OCI-LY1 (cell line): Measurements from ENCODE around the gene LST1.

ENCODE experiments used
- H2AFZ ChIP-seq: fragments of 200-600 bp; sonication (generic), shearing (Covaris generic); 2 replicates; pipeline ENCODE4 v1.6.0; 2014; ENCODE audit warnings: antibody characterized with exemption, mild to moderate bottlenecking, low read length
- H3F3A ChIP-seq: fragments of 200-600 bp; sonication (generic), shearing (Covaris generic); 2 replicates; pipeline ENCODE4 v1.6.0; 2014; ENCODE audit warnings: mild to moderate bottlenecking, antibody characterized with exemption, low read length, moderate library complexity; ENCODE audit not compliant: insufficient read depth
- H3K27ac ChIP-seq: fragments of 200-600 bp; sonication (generic); 2 replicates; pipeline ENCODE4 v1.5.1; 2014; ENCODE audit warnings: low read length, mixed run types, mild to moderate bottlenecking, low read depth; ENCODE audit not compliant: poor library complexity, severe bottlenecking
- H3K27me3 ChIP-seq: fragments of 200-600 bp; sonication (generic); 2 replicates; pipeline ENCODE4 v1.6.0; 2014; ENCODE audit warnings: antibody characterized with exemption, mild to moderate bottlenecking, low read length, moderate library complexity; ENCODE audit not compliant: insufficient read depth
- H3K36me3 ChIP-seq: fragments of 200-600 bp; sonication (generic); 2 replicates; pipeline ENCODE4 v1.6.1; 2014; ENCODE audit warnings: mild to moderate bottlenecking, antibody characterized with exemption, low read length, moderate library complexity, mixed read lengths; ENCODE audit not compliant: insufficient read depth
- H3K4me1 ChIP-seq: fragments of 200-600 bp; sonication (generic); 2 replicates; pipeline ENCODE4 v1.5.1; 2014; ENCODE audit warnings: mild to moderate bottlenecking, low read length, moderate library complexity; ENCODE audit not compliant: insufficient read depth, severe bottlenecking
- H3K4me2 ChIP-seq: fragments of 200-600 bp; sonication (generic), shearing (Covaris generic); 2 replicates; pipeline ENCODE4 v1.6.1; 2014; ENCODE audit warnings: low read length
- H3K4me3 ChIP-seq: fragments of 200-600 bp; sonication (generic); 2 replicates; pipeline ENCODE4 v1.5.1; 2014; ENCODE audit warnings: low read length, low read depth, mild to moderate bottlenecking, mixed read lengths; ENCODE audit not compliant: poor library complexity, severe bottlenecking
- H3K79me2 ChIP-seq: fragments of 200-600 bp; shearing (Covaris generic); 2 replicates; pipeline ENCODE4 v1.6.1; 2016; ENCODE audit warnings: mixed run types, low read length, mixed read lengths; ENCODE audit not compliant: insufficient read depth
- H3K9ac ChIP-seq: fragments of 200-600 bp; sonication (generic), shearing (Covaris generic); 2 replicates; pipeline ENCODE4 v1.6.1; 2014; ENCODE audit warnings: mild to moderate bottlenecking, low read length, mixed read lengths
- H3K9me2 ChIP-seq: fragments of 200-600 bp; sonication (generic), shearing (Covaris generic); 2 replicates; pipeline ENCODE4 v1.6.1; 2014; ENCODE audit warnings: low read depth, mild to moderate bottlenecking, low read length, mixed read lengths
- H3K9me3 ChIP-seq: fragments of 200-600 bp; shearing (Covaris generic); 2 replicates; pipeline ENCODE4 v1.6.1; 2014; ENCODE audit warnings: low read length, mixed read lengths
- H4K20me1 ChIP-seq: fragments of 200-600 bp; sonication (generic), shearing (Covaris generic); 2 replicates; pipeline ENCODE4 v1.6.0; 2016; ENCODE audit warnings: mild to moderate bottlenecking, low read length; ENCODE audit not compliant: insufficient read depth
- EZH2 ChIP-seq: fragments of 200-600 bp; sonication (generic), shearing (Covaris generic); IDR thresholded peaks from 2 replicates; pipeline ENCODE4 v1.8.0; 2017; ENCODE audit warnings: borderline replicate concordance, mixed run types, mild to moderate bottlenecking, antibody characterized with exemption, low read length, moderate library complexity, mixed read lengths
- TF ChIP-seq, protein P1 (sequence below): fragments of 200-600 bp; sonication (generic), shearing (Covaris generic); IDR thresholded peaks from 2 replicates; pipeline ENCODE4 v1.5.1; 2017; ENCODE audit warnings: mild to moderate bottlenecking, antibody characterized with exemption, low read length, moderate library complexity, mixed read lengths

The LST1 gene

DNA sequence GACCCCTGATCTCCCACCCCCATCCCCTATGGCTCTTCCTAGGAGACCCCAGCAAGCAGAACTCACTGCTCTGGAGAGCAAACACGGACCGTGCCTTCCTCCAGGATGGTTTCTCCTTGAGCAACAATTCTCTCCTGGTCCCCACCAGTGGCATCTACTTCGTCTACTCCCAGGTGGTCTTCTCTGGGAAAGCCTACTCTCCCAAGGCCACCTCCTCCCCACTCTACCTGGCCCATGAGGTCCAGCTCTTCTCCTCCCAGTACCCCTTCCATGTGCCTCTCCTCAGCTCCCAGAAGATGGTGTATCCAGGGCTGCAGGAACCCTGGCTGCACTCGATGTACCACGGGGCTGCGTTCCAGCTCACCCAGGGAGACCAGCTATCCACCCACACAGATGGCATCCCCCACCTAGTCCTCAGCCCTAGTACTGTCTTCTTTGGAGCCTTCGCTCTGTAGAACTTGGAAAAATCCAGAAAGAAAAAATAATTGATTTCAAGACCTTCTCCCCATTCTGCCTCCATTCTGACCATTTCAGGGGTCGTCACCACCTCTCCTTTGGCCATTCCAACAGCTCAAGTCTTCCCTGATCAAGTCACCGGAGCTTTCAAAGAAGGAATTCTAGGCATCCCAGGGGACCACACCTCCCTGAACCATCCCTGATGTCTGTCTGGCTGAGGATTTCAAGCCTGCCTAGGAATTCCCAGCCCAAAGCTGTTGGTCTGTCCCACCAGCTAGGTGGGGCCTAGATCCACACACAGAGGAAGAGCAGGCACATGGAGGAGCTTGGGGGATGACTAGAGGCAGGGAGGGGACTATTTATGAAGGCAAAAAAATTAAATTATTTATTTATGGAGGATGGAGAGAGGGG, 12.6 kb upstream of the LST1 start:
- H3K9ac ChIP-seq: no peak overlapping the region
- no peak overlapping the region for H3K4me3 ChIP-seq
- H3K36me3 ChIP-seq: no peaks in the 10 kb centered on the region
- H3K27me3 ChIP-seq: no peaks in the 10 kb centered on the region
- H3K27ac ChIP-seq: no peak overlapping the region
- no peaks in the 10 kb centered on the region for H3K9me2 ChIP-seq
- H3K9me3 ChIP-seq: no peaks in the 10 kb centered on the region
- peaks cover 72% of the 10 kb centered on the region for H3K4me1 ChIP-seq
- H3K79me2 ChIP-seq: no peaks in the 10 kb centered on the region
- H4K20me1 ChIP-seq: no peaks in the 10 kb centered on the region
- TF ChIP-seq EZH2: no peak
- TF ChIP-seq, protein P1, sequence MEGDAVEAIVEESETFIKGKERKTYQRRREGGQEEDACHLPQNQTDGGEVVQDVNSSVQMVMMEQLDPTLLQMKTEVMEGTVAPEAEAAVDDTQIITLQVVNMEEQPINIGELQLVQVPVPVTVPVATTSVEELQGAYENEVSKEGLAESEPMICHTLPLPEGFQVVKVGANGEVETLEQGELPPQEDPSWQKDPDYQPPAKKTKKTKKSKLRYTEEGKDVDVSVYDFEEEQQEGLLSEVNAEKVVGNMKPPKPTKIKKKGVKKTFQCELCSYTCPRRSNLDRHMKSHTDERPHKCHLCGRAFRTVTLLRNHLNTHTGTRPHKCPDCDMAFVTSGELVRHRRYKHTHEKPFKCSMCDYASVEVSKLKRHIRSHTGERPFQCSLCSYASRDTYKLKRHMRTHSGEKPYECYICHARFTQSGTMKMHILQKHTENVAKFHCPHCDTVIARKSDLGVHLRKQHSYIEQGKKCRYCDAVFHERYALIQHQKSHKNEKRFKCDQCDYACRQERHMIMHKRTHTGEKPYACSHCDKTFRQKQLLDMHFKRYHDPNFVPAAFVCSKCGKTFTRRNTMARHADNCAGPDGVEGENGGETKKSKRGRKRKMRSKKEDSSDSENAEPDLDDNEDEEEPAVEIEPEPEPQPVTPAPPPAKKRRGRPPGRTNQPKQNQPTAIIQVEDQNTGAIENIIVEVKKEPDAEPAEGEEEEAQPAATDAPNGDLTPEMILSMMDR: no peak
- H2AFZ ChIP-seq: no peak overlapping the region
- no peaks in the 10 kb centered on the region for H3F3A ChIP-seq
- H3K4me2 ChIP-seq: no peak overlapping the region

DNA sequence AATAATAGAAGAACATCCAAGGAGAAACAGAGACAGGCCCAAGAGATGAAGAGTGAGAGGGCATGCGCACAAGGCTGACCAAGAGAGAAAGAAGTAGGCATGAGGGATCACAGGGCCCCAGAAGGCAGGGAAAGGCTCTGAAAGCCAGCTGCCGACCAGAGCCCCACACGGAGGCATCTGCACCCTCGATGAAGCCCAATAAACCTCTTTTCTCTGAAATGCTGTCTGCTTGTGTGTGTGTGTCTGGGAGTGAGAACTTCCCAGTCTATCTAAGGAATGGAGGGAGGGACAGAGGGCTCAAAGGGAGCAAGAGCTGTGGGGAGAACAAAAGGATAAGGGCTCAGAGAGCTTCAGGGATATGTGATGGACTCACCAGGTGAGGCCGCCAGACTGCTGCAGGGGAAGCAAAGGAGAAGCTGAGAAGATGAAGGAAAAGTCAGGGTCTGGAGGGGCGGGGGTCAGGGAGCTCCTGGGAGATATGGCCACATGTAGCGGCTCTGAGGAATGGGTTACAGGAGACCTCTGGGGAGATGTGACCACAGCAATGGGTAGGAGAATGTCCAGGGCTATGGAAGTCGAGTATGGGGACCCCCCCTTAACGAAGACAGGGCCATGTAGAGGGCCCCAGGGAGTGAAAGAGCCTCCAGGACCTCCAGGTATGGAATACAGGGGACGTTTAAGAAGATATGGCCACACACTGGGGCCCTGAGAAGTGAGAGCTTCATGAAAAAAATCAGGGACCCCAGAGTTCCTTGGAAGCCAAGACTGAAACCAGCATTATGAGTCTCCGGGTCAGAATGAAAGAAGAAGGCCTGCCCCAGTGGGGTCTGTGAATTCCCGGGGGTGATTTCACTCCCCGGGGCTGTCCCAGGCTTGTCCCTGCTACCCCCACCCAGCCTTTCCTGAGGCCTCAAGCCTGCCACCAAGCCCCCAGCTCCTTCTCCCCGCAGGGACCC, 11.7 kb upstream of the LST1 start:
- peaks cover 63% of the 10 kb centered on the region for H3K4me1 ChIP-seq
- no peaks in the 10 kb centered on the region for H3K36me3 ChIP-seq
- no peaks in the 10 kb centered on the region for H3K79me2 ChIP-seq
- H3K27me3 ChIP-seq: no peaks in the 10 kb centered on the region
- no peak overlapping the region for H3K4me3 ChIP-seq
- H3K4me2 ChIP-seq: no peak overlapping the region; the same call in 1 of the 2 replicates
- no peaks in the 10 kb centered on the region for H3K9me2 ChIP-seq
- H3K27ac ChIP-seq: no peak overlapping the region
- no peak overlapping the region; the same call in 1 of the 2 replicates for H3K9ac ChIP-seq
- no peaks in the 10 kb centered on the region for H4K20me1 ChIP-seq
- H2AFZ ChIP-seq: no peak overlapping the region
- TF ChIP-seq EZH2: no peak
- TF ChIP-seq, protein P1: peak; percentile 13; the same call in 1 of the 2 replicates
- H3K9me3 ChIP-seq: no peaks in the 10 kb centered on the region
- no peaks in the 10 kb centered on the region for H3F3A ChIP-seq

DNA sequence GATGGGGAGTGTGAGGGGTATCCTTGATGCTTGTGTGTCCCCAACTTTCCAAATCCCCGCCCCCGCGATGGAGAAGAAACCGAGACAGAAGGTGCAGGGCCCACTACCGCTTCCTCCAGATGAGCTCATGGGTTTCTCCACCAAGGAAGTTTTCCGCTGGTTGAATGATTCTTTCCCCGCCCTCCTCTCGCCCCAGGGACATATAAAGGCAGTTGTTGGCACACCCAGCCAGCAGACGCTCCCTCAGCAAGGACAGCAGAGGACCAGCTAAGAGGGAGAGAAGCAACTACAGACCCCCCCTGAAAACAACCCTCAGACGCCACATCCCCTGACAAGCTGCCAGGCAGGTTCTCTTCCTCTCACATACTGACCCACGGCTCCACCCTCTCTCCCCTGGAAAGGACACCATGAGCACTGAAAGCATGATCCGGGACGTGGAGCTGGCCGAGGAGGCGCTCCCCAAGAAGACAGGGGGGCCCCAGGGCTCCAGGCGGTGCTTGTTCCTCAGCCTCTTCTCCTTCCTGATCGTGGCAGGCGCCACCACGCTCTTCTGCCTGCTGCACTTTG, 10.7 kb upstream of the LST1 start, which contains the start of gene TNF:
Gene TNF, plus strand, starts transcription at position 231 of the 567 bp plus-strand sequence. Its CDS starts 177 bp downstream, at position 408.
- Histone ChIP-seq H3K9ac (peak within 1 kb of the TSS; percentile 63; the same call in 1 of the 2 replicates), H3F3A (no peaks in the 10 kb centered on the region), H3K9me3 (no peaks in the 10 kb centered on the region), H3K27me3 (no peaks in the 10 kb centered on the region), H3K36me3 (no peaks in the 10 kb centered on the region), H3K9me2 (no peaks in the 10 kb centered on the region), H4K20me1 (no peaks in the 10 kb centered on the region), H3K27ac (no peak within 1 kb of the TSS), H3K4me1 (peaks cover 60% of the 10 kb centered on the region), H2AFZ (no peak within 1 kb of the TSS), H3K4me2 (peak within 1 kb of the TSS; percentile 61), H3K79me2 (no peaks in the 10 kb centered on the region), H3K4me3 (peak within 1 kb of the TSS; percentile 60)
- TF ChIP-seq, protein P1: no peak
- TF ChIP-seq EZH2: no peak
